Left renal cortex interstitium (tissue), 4 donors: ENCODE data around the gene MEG3. TPM values are rescaled to one million over a fixed set of nuclear protein-coding genes. Genes with fewer than 3 reads are reported as not detected.
A peak's percentile ranks its signal among the peaks of the same experiment; 100 is the strongest.

Experiments used
- DNase-seq, 4 donors: peaks; one replicate each; pipeline ENCODE4 v3.0.0-alpha.2; 2013; ENCODE audit warnings: low read depth in 4 of 4, low spot score in 2 of 4, missing footprints in 1 of 4
- polyA plus RNA-seq, 4 donors: library from polyadenylated mRNA; unstranded; fragments of 120-200 nt; gene quantifications; one replicate each; pipeline ENCODE4 v1.2.1, GENCODE V29; 2013; ENCODE audit not compliant: insufficient read length in 4 of 4

The MEG3 gene
- polyA plus RNA-seq: 100 to 1,000 TPM in 2 of 4 donors, 10 to 100 TPM in 2; 55.0 to 309 (median 131) TPM

- peak in 2 of 4 donors; percentile 52 to 56 for DNase-seq
These were observed at the start of gene MEG3 for GRCh38 chr14:100825713-100826331. Gene MEG3 (plus strand): TSS chr14:100826118.

- DNase-seq: no peak
These were observed 49.1 kb upstream of the MEG3 start for GRCh38 chr14:100776681-100777365.

- no peak for DNase-seq
These were observed 48.5 kb upstream of the MEG3 start for GRCh38 chr14:100777366-100777817.

GRCh38 chr14:100777818-100778525 is 47.9 kb upstream of the MEG3 start:
- no peak for DNase-seq

- DNase-seq: no peak
These were observed 47.4 kb upstream of the MEG3 start for GRCh38 chr14:100778526-100778882.

GRCh38 chr14:100778951-100779690 is 46.8 kb upstream of the MEG3 start:
- no peak for DNase-seq

GRCh38 chr14:100779691-100780080 is 46.2 kb upstream of the MEG3 start:
- no peak for DNase-seq

- no peak for DNase-seq
These were observed 45.7 kb upstream of the MEG3 start for GRCh38 chr14:100780246-100780645.

GRCh38 chr14:100780646-100781355 is 45.1 kb upstream of the MEG3 start:
- DNase-seq: no peak

GRCh38 chr14:100781952-100782351 is 44.0 kb upstream of the MEG3 start:
- DNase-seq: no peak

GRCh38 chr14:100782516-100783320 is 43.2 kb upstream of the MEG3 start:
- no peak for DNase-seq

- DNase-seq: no peak
These were observed 42.1 kb upstream of the MEG3 start for GRCh38 chr14:100783630-100784370.

GRCh38 chr14:100784523-100785337 is 41.2 kb upstream of the MEG3 start:
- no peak for DNase-seq

GRCh38 chr14:100785338-100785615 is 40.6 kb upstream of the MEG3 start:
- no peak for DNase-seq

- no peak for DNase-seq
These were observed 40.3 kb upstream of the MEG3 start for GRCh38 chr14:100785626-100786025.

GRCh38 chr14:100786131-100786530 is 39.8 kb upstream of the MEG3 start:
- no peak for DNase-seq

- DNase-seq: no peak
These were observed 39.2 kb upstream of the MEG3 start for GRCh38 chr14:100786576-100787219.

GRCh38 chr14:100787659-100788058 is 38.3 kb upstream of the MEG3 start:
- DNase-seq: no peak
